Colonic mucosa (tissue), 4 donors: ENCODE data around the gene AMPH. TPM values are rescaled to one million over a fixed set of nuclear protein-coding genes. Genes with fewer than 3 reads are reported as not detected.
A peak's percentile ranks its signal among the peaks of the same experiment; 100 is the strongest.

Source experiments
- DNase-seq: peaks from one replicate; pipeline ENCODE4 v3.0.0-alpha.2; 2020
- H3K27ac ChIP-seq: fragments of 200-600 bp; one replicate; pipeline ENCODE4 v1.8.0; 2021
- H3K27me3 ChIP-seq: fragments of 200-600 bp; one replicate; pipeline ENCODE4 v1.8.0; 2021
- H3K36me3 ChIP-seq: fragments of 200-600 bp; one replicate; pipeline ENCODE4 v1.8.0; 2021
- H3K4me1 ChIP-seq: fragments of 200-600 bp; one replicate; pipeline ENCODE4 v1.8.0; 2021; ENCODE audit warnings: mild to moderate bottlenecking
- H3K4me3 ChIP-seq: fragments of 200-600 bp; one replicate; pipeline ENCODE4 v1.8.0; 2021
- H3K9ac ChIP-seq, 2 donors: one replicate each; pipeline ENCODE4 v1.7.0; 2013; ENCODE audit warnings: control low read depth in 2 of 2, low read depth in 2 of 2, low read length in 2 of 2
- H3K9me3 ChIP-seq: fragments of 200-600 bp; one replicate; pipeline ENCODE4 v1.8.0; 2021
- CTCF ChIP-seq: fragments of 200-600 bp; IDR thresholded peaks from one replicate; pipeline ENCODE4 v1.8.0; 2022; ENCODE audit warnings: antibody characterized with exemption, mild to moderate bottlenecking
- intact Hi-C: fragments of 100-400 bp; cut with DNase I; formaldehyde crosslinking; loops from one replicate; pipeline ENCODE4 v1.14.1; 2022
- total RNA-seq, 2 donors: library from RNA; stranded (reverse); fragmentation: NEBNext Ultra II Directional in 1 of 2; extraction: Animal tissue kit (Norgen Biotek cat#: 25700) in 1 of 2; gene quantifications; one replicate each; pipeline ENCODE4 v1.2.1, GENCODE V29; 2021
- donor health status: healthy.
- donor health status: DM: no; HTN: no; CAD: no.
- donor health status: DM: no; HTN: no; CAD: no.

Gene AMPH
- total RNA-seq, 2 donors from 2014 or later, result 0.49 to 1.1 TPM

DNA sequence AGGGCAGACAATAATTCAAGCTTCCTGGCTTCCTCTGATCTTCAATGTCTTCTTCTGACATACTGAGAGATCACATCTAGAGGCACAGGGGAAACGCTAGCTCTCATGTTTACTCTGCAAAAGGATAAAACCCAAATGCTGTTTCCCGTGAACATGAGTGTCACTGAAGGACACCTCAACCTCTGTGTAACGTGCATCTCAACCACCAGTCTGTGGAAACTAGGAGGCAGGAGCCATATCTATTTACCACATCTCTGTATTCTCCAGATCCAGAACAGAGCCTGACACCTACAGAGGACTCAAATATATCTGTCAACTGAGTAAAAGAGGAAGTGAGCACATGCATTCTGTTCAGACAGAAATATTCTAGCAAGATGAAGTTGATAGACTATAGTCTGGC, 217.4 kb downstream of the AMPH start:
- H3K4me1 ChIP-seq, result no peaks in the 10 kb centered on the region
- H3K27ac ChIP-seq, result no peak overlapping the region
- no peaks in the 10 kb centered on the region for H3K36me3 ChIP-seq
- H3K27me3 ChIP-seq, result no peaks in the 10 kb centered on the region
- no peak overlapping the region for H3K9ac ChIP-seq
- intact Hi-C loops, result no loop called here
- H3K9me3 ChIP-seq, result no peaks in the 10 kb centered on the region
- no peak overlapping the region for H3K4me3 ChIP-seq
- no peak for TF ChIP-seq CTCF
- no peak for DNase-seq

GRCh38 chr7:38411404-38411803, 219.8 kb downstream of the AMPH start:
- H3K4me3 ChIP-seq, result no peak overlapping the region
- DNase-seq, result no peak
- no peak for TF ChIP-seq CTCF

GRCh38 chr7:38410056-38410455, 221.1 kb downstream of the AMPH start:
- Histone ChIP-seq H3K4me3 (no peak overlapping the region), H3K4me1 (no peaks in the 10 kb centered on the region), H3K36me3 (no peaks in the 10 kb centered on the region), H3K27ac (no peak overlapping the region), H3K27me3 (no peaks in the 10 kb centered on the region), H3K9me3 (no peaks in the 10 kb centered on the region), H3K9ac (no peak overlapping the region)
- TF ChIP-seq CTCF, result no peak
- intact Hi-C loops, result no loop called here
- no peak for DNase-seq

More at GRCh38 chr7:38411404-38411803, 219.8 kb downstream of the AMPH start:
- no peaks in the 10 kb centered on the region for H3K4me1 ChIP-seq
- H3K27me3 ChIP-seq, result no peaks in the 10 kb centered on the region
- intact Hi-C loops, result no loop called here
- H3K9ac ChIP-seq, result no peak overlapping the region
- no peak overlapping the region for H3K27ac ChIP-seq
- no peaks in the 10 kb centered on the region for H3K9me3 ChIP-seq
- H3K36me3 ChIP-seq, result no peaks in the 10 kb centered on the region

DNA sequence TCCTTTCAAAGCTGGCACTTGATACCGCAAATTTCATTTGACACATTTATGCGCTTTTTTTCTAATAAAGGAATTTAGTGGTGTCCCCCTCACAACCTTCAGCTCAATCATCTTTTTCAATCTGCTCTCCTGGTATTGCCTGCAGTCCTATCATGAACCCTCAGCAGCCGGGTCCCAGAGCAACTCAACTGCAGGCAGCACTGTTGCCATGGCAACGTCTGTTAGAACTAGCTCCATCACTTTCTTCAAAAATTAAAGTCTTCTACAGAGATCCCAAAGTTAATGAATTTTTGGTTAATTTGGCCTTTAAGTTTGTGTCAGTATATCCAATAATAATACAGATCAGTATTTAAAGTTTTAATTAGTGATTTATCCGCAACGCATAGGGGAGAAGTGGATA, 221.6 kb downstream of the AMPH start:
- DNase-seq, result no peak
- no peak for TF ChIP-seq CTCF
- intact Hi-C loops, result no loop called here
- Histone ChIP-seq H3K4me1 (no peaks in the 10 kb centered on the region), H3K36me3 (no peaks in the 10 kb centered on the region), H3K4me3 (no peak overlapping the region), H3K9me3 (no peaks in the 10 kb centered on the region), H3K27me3 (no peaks in the 10 kb centered on the region), H3K9ac (no peak overlapping the region), H3K27ac (no peak overlapping the region)

GRCh38 chr7:38398725-38399321, 232.3 kb downstream of the AMPH start:
- TF ChIP-seq CTCF, result peak; percentile 88
- Histone ChIP-seq H3K27ac (no peak overlapping the region), H3K4me1 (no peaks in the 10 kb centered on the region), H3K9ac (no peak overlapping the region), H3K9me3 (no peaks in the 10 kb centered on the region), H3K36me3 (no peaks in the 10 kb centered on the region), H3K27me3 (no peaks in the 10 kb centered on the region), H3K4me3 (no peak overlapping the region)
- peak; percentile 33 for DNase-seq
- intact Hi-C loops, result loop anchor here (10.0 kb wide), 1 partner anchor 1116 kb away; no protein-coding TSS in a partner anchor
